ENCODE data around the gene DOCK3.
"Not testable (repeated sequence)": the region's sequence is repeated elsewhere in the genome, so short reads cannot be mapped to it uniquely, and the experiment has no call there.

Gene DOCK3

DNA sequence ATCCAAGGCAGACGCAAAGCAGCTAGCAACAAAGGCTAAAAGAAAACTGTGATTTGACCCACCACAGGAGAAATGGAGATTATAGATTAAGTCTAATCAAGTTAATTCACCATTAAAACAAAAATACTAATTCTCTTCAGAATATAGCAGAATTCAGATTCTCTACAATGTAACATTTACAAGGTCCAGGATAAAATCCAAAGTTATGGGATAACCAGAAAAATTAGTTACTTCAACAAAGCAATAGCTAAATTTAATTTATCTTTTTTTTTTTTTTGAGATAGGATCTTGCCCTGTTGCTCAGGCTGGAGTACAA lies 425.8 kb downstream of the DOCK3 start:
- no peak for DNase-seq (ENCODE audit: low read depth)

DNA sequence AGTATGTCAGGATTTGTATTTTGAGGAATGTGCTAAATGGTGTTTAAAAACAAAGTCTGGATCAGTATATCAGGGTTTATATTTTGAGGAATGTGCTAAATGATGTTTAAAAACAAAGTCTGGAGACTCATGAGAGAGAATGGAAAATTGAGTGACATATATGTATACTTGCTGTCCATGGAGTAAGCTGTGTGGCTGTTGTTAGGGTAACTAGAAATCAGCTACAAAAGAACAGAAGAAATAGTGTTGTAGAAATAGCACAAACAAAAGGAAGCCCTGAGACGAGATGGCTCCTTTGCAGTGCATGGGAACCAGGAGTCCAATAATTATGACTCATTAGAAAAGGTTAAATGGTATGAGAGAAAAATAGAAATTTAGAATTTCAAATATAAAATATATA lies 427.7 kb downstream of the DOCK3 start:
- no peak for DNase-seq (ENCODE audit: low read depth)

DNA sequence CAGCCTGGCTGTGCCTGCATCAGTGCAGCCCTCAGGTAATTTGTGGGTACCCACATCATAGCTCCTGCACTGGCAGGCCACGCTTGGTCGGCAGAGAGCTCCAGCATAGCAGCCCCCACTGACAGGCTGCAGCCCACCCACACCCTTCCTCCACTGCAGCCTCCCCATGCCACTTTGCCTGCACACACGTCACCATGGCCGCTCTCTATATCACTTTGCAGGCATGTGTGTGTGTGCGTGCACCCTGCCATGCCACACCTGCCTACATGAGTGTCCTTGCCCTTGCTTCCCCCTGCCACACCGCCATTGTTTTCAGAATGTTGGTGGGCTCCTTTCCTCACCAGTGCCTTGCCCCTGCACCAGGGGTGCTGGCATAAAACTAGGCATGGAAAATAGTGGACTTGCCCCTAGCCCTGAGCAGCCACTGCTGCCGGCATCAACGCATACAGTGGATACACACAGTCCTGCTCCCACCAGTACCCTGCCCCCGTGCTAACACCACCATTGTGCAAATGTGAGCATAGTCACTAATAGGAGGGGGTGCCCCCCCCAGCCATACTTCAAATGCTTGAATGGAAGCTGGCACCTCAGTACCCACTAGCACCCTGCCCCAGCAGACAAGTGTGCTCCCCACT lies 431.6 kb downstream of the DOCK3 start:
- DNase-seq (ENCODE audit: low read depth): no peak

DNA sequence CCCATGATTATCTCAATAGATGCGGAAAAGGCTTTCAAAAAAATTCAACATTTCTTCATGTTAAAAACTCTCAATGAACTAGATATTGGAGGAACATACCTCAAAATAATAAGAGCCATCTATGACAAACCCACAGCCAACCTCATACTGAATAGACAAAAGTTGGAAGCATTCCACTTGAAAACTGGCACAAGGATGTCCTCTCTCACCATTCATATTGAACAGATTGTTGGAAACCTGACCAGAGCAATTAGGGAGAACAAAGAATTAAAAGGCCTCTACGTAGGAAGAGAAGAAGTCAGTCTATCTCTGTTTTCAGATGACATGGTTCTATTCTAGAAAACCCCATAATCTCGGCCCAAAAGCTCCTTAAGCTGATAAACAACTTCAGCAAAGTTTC lies 435.9 kb downstream of the DOCK3 start:
- no peak for DNase-seq (ENCODE audit: low read depth)

DNA sequence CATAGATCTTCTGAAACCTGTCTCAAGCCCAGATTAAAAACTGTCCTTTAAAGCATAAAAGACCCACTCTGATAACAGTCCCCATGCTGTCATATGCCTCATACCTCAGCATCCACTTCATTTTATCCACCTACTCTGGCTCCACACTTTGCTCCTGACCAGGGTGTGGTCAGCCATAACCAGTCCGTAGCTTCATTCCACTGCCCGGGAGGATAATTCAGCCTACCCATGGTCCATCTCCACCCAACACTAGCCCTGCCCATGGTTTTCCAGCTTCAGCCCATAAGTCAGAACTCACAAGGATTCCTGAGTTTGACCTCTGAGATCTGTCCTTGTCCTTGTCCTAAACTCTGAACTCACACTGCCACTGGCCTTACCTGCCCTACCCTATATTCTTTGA lies 448.2 kb downstream of the DOCK3 start:
- DNase-seq (ENCODE audit: low read depth): no peak

DNA sequence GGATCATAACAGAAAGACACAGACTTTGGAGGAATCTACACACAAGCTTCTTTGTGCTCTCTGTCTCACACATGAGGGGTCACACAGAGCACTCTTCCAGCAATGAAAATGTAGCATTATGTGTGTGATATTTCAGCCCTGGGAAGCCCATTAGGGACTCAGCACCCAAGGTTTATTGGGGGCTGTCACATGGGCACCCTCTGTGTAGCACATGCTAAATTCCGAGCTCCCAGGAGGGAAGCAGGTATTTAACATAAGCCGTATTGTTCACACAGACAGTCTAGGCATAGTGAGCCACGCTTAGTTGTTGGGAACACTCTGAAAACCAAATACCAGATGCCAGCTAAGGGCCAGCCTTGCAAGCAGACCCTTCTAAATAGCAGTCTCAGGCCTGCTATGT lies 448.8 kb downstream of the DOCK3 start:
- no peak for DNase-seq (ENCODE audit: low read depth)

DNA sequence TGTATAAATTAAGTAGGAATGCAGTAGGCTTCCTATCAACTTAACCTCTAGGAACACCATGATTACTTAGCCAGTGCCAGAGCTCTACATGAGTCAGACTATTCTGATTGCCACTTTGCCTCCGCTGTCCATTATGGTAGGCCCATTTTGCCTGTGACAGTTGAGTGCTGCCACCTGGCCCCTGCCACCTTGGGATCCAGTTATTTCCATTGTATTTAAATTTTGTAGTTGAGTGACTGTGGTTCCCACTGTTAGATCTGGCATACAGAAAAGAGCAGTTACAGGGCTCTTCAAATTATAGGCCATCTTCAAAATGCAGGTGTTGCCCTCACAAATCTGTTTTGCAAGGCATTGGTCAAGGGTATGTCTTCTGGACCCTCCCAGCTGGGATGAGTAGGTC lies 456.9 kb downstream of the DOCK3 start:
- not testable (repeated sequence) for DNase-seq (ENCODE audit: low read depth)

DNA sequence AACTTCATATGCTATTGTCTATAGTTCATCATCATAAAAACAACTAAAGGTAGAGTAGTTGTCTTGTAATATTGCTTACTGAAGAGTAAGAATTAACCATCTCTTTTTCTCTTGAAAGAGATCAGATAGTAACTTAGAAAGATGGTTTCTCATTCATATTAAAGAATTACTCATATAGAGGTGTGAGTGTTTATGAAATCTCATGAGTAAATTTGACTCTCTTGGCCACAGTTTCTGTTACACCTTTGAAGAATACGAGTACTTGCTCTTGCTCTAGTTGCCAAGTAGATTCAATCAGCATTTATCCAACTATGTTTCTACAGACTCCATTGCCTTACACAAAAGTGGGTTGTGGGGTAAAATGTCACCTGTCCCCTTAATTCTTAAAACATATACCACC lies 463.0 kb downstream of the DOCK3 start:
- DNase-seq (ENCODE audit: low read depth): no peak

DNA sequence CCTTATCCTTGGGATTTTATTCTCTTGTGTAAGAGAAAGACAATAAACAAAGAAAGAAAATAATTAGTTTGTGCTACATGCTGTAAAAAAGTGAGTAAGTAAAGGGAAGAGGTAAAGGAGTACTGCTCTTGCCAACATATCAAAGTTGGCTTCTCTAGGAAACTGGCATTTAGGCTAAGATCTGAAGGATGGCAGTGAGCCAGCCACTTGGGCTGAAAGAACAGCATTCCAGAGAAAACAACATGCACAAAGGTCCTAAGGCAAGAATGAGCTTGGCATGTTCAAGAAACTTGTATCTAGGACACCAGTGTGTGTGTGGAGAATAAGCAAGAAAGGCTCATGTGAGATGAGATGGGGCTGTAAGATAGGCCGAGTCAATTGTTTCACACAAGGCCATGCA lies 464.9 kb downstream of the DOCK3 start:
- DNase-seq (ENCODE audit: low read depth): no peak

DNA sequence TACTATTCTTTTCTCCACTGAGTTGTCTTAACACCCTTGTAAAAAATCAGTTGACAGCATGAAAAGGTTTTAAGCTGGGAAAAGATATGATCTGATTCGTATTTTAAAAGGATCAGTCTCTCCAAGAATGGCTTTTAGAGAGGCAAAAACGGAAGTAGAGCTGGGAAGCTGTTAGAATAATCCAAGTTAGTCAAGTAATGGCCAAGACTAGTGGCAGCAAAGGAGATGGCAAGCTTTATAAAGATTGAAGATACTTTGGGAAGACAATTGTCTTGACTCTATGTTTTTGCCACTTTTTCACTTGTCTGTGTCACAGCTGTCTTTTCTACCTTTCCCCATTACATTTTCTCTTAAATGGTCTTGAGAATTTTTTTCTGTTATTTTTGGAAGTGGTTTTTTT lies 466.8 kb downstream of the DOCK3 start:
- no peak for DNase-seq (ENCODE audit: low read depth)

DNA sequence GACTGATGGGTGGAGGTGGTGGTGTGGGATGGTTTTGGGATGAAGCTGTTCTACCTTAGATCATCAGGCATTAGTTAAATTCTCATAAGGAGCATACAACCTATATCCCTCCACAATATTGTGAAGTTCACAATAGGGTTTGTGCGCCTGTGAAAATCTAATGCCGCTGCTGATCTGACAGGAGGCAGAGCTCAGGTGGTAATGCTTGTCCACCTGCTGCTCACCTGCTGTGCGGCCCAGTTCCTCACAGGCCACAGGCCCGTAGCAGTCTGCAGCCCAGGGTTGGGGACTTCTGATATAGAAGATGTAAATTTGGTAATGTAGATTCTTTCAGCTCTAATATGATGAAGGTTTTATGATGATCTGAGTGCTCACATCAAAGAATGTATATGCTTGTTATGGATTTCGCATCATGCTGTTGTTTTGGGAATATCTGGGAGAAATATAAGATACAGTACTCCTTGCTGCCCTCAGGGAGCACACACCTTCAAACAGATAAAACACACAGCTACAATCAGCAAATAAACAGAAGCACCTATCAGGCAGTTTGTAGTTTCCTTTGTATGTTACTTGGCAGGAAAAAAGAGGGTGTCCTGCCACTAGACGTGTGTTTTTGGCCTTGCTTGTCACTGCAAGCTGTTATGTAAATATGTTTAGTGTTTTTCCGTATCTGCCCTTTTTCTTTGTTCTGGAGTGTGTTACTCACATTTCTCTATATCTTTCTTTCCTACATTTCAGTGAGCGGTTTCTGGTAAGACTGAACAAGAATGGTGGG lies 471.3 kb downstream of the DOCK3 start:
- DNase-seq (ENCODE audit: low read depth): no peak

DNA sequence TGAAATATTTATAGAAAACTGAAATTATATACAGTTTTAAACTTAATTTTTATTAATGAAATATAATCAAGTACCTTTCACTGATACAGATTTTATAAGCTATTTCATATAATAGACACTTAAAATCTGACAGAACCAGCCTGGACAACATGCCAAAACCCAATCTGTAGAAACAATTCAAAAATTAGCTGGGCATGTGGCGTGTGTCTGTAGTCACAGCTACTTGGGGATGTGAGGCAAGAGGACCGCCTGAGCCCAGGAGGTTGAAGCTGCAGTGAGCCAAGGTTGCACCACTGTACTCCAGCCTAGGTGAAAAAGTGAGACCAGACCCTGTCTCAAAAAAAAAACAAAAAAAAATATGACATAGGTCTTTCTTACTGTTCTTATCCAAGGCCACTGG lies 472.1 kb downstream of the DOCK3 start:
- no peak for DNase-seq (ENCODE audit: low read depth)

DNA sequence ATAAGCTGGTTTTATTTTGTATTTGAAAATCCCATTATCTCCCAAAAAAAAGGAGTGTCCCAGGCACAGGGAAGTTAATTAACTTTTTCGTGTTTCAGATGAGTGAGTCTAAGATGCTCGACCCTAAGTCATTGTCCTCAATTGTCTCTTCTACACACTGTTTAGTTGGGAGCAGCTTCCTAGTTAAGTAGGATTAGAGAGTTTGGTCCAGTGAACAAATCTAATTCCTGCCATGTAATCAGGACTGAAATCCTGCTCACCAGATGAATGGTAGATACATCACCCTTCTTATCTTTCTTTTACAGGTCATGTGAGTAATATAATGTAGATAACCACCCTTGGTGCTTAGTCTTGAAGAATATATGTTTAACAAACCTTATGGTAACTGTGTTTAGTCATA lies 481.4 kb downstream of the DOCK3 start:
- no peak for DNase-seq (ENCODE audit: low read depth)

DNA sequence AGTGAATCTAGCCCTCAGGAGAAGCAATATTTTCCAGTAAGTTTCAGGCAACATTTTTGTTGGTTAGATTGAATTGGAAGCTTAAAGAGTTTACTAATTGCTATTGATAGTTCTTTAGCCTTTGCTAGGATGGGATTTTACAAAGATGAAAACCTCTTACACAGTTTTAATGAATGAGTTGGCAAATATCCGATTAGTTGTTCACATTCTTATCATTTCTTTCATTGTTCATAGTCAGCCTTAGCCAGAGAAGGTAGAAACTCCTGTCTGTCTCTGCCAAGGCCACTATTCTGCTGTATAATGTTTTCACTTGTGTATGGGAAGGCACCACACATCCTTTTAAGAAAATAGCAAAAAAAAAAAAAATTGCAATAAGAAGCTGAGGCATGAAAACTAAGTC lies 488.3 kb downstream of the DOCK3 start:
- DNase-seq (ENCODE audit: low read depth): no peak

DNA sequence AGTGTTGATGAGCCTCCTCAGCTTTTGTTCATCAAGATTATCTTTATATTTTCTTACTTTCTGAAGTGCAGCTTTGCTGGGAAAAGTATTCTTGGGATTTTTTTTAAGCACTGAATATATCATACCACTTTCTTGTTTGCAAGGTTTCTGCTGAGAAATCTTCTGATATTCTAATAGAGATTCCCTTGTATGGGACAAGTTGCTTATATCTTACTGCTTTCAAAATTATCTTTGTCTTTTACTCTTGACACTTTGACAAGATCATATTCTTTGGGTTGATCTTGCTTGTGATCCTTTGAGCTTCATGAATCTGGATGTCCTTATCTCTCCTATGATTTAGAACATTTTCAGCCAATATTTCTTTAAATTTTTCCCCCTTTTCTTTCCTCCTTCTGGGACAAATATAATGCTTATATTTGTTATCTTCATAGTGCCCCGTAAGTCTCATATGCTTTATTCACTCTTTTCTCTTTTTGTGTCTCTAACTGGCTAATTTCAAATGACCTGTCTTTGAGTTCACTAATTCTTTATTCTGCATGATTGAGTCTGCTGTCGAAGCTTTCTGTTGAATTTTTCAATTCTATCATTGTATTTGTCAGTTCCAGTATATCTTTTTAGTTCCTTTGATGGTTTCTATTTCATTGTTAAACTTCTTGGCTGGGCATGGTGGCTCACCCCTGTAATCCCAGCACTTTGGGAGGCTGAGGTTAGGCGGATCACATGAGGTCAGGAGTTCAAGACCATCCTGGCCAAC lies 499.0 kb downstream of the DOCK3 start:
- DNase-seq (ENCODE audit: low read depth): no peak

DNA sequence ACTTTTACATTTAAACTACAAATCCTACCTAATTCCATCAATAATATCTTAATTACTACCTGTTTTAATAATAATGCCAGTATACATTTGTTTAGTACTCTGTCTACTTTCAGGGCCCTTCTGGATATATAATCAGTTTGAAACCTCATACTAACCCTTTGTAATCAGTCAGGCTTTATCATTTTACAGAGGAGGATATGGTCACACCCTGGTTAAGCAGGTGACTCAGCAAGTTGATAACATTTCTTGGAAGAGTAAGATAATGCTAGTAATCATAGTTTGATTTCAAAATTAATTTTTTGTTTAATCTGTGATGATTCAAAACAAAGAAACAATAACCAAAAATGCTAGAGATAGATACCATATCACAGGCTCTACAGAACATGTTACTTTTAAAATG lies 502.2 kb downstream of the DOCK3 start:
- DNase-seq (ENCODE audit: low read depth): no peak

DNA sequence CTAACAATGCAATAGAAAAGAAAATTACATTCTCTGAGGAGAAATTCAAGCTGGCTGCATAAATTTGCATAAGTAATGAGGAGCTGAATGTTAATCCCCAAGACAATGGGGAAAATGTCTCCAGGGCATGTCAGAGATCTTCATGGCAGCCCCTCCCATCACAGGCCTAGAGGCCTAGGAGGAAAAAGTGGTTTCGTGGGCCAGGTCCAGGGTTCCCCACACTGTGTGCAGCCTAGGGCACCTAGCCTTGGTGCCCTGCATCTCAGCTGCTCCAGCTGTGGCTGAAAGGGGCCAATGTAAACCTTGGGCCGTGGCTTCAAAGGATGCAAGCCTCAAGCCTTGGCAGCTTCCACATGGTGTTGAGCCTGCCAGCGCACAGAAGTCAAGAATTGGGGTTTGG lies 511.7 kb downstream of the DOCK3 start:
- DNase-seq (ENCODE audit: low read depth): not testable (repeated sequence)

DNA sequence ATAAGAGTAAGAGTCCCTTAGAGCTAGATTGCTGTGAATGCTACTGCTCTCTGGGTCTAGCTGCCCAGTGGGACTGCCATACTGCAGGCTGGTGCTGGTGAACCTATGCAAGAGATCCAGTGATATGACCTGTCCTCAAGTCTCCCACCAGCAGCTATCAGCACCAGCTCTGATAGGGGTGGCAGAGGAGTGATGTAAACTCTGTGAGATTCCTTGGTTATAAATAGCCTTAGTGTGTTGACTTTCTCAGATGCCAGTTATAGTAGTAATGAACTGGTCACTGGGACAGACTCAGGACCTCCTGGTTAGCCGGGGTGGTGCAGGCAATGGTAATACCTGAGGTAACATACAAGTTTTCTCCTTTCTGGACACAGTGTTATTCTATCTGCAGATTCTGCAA lies 515.5 kb downstream of the DOCK3 start:
- DNase-seq (ENCODE audit: low read depth): no peak

DNA sequence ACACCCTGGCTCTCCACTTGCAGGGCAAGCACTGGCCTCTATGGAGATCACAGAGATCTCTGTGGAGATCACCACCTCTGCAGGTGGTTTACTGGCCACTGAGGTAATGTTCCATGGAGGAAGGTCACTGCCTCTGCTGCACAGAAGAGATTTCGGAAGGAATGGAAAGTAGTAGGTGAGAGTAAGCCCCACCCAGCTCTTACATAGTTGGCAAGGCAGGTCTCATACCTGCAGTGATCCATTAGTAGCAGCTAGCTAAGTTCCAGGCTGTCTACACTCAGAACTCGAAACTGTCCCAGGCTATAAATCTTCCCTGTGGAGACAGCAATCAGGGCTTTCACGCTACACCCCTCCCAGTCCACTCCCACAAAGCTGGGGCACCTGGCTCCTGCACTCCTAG lies 516.1 kb downstream of the DOCK3 start:
- DNase-seq (ENCODE audit: low read depth): no peak

DNA sequence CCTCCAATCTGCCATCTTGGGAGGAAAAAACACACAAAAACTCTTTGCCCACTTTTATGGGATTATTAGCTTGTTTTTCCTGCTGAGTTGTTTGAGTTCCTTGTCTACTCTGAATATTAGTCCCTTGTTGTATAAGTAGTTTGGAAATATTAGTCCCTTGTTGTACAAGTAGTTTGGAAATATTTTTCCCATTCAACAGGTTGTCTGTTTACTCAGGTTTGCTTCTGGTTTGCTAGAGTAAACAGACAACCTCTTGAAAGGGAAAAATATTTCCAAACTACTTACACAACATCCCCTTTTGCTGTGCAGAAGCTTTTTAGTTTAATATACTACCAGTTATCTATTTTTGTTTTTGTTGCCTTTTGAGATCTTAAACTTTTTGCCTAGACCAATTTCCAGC lies 517.0 kb downstream of the DOCK3 start:
- DNase-seq (ENCODE audit: low read depth): no peak

DNA sequence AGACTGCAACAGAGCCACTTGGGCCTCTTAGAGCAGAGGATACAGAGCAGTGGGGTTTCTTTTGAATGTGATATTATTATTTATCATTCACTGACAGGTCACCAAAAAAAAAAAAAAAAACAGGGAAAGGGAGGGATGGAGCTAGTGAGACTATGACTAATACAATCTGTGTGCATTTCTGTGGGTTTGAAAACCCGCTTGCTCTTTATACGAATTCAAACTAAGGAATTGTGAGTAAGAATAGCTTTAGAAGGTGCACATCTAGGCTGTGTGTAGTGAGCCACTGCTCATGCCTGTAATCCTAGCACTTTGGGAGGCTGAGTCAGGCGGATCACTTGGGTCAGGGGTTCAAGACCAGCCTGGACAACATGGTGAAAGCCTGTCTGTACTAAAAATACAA lies 523.8 kb downstream of the DOCK3 start:
- no peak for DNase-seq (ENCODE audit: low read depth)

DNA sequence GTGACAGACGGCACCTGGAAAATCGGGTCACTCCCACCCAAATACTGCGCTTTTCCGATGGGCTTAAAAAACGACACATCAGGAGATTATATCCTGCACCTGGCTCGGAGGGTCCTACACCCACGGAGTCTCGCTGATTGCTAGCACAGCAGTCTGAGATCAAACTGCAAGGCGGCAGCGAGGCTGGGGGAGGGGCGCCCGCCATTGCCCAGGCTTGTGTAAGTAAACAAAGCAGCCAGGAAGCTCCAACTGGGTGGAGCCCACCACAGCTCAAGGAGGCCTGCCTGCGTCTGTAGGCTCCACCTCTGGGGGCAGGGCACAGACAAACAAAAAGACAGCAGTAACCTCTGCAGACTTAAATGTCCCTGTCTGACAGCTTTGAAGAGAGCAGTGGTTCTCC lies 524.6 kb downstream of the DOCK3 start:
- not testable (repeated sequence) for DNase-seq (ENCODE audit: low read depth)

DNA sequence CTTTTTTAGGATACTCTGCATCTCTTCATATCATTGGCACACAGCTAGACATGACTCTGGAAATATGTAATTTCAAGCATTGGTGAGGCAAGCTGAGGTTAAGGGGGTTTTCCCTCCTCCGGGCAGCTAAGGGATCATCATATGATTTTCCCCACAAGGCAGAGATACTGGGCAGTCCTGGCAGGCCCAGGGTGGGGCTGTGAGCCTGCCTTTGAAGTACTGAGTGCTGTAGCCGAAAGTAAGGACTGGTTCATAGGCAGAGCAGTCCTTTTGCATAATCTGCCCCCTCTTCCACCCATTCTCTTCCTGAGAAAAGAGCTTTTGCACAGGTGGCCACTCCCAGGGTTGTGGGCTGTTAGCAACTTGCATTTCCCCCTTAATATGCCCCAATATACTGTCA lies 541.6 kb downstream of the DOCK3 start:
- DNase-seq (ENCODE audit: low read depth): no peak

DNA sequence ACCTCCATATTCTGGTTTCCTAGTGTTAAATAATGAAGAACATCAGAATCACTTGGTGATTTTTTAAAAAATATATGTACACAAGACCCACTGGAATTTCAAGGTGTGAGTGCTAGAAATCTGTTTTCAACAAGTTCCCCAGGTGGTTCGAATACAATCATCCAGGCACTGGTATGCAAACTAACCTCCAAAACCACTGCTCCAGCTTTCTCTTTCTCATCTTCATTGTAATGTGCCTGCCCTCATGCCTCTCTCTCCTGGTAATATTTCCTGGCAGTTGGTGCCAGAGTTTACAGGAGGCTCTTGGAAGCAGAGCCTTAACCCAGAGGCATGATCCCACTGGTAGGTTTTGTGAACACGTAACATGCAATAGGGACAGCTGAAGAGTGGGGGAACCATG lies 547.2 kb downstream of the DOCK3 start:
- no peak for DNase-seq (ENCODE audit: low read depth)

Data from activated gamma-delta T cell treated with anti-CD3 and anti-CD28 coated beads, Interleukin-2, amount 50 U/mL, for 16 hours (primary cell).